H1 (cell line): ENCODE data around the gene KLF6. TPM values are rescaled to one million over a fixed set of nuclear protein-coding genes. Genes with fewer than 3 reads are reported as not detected.

Source experiments
- CEBPB ChIP-seq: IDR thresholded peaks from 2 replicates; pipeline ENCODE4 v1.6.1; 2012; ENCODE audit warnings: low read depth, low read length
- CTBP2 ChIP-seq: IDR thresholded peaks from 2 replicates; pipeline ENCODE4 v1.7.0; 2011; ENCODE audit warnings: borderline replicate concordance, mild to moderate bottlenecking, moderate library complexity, mixed read lengths, low read length; ENCODE audit not compliant: insufficient read depth, insufficient read length
- KDM5A ChIP-seq: fragments of 200-600 bp; IDR thresholded peaks from 2 replicates; pipeline ENCODE4 v1.7.1; 2012; ENCODE audit warnings: mild to moderate bottlenecking, low read length, inconsistent platforms, mixed read lengths
- polyA plus RNA-seq, 7 experiments: library from polyadenylated mRNA; depleted of rRNA in 3 of 7; stranded (reverse) in 5 of 7; unstranded in 2 of 7; fragments of >200 nt in 5 of 7; fragments of 200-250 nt in 2 of 7; gene quantifications; 1 replicate in 5 of 7; 2 replicates in 1 of 7; 4 replicates in 1 of 7; pipeline versions ENCODE4 v1.2.1 to v1.2.3, GENCODE V29; 2011 to 2013; ENCODE audit warnings: missing spikeins in 2 of 7, mixed read lengths in 2 of 7
- total RNA-seq: library from RNA; stranded (reverse); fragmentation: NEBNext Ultra II Directional; extraction: Animal tissue kit (Norgen Biotek cat#: 25700); gene quantifications from 2 replicates; pipeline ENCODE4 v1.2.1, GENCODE V29; 2021

Gene KLF6
- total and polyA plus RNA-seq, 2 of the 8 experiments (the other 6 are each of a cell fraction or from before 2014, with no cell fraction given): 5.7 to 19.5 TPM

DNA sequence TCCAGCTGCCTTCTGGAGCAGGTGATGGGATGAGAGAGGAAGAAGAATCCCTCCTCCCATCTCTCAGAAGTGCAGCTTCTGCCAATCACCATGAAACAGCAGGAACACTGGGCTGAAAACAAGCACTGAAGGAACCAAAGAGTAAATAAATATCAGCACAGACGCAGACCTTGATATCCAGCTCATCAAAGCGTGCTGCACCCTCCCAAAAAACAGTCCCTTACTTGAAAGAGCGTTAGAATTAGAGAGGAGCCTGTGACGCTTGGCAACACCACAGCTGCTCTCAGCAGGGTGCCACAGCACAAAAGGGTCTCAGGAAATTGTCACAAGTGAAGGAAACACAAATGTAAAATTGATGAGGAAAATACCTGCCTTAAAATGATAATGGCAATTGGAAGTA lies 39.5 kb downstream of the KLF6 start (continued):
- TF ChIP-seq CTBP2 (no peak), KDM5A (no peak), CEBPB (no peak)
